Esophagus muscularis mucosa (tissue), 4 donors: ENCODE results near the gene GJB3. TPM values are rescaled to one million over a fixed set of nuclear protein-coding genes. Genes with fewer than 3 reads are reported as not detected.
"Not testable (repeated sequence)": the region's sequence is repeated elsewhere in the genome, so short reads cannot be mapped to it uniquely, and the experiment has no call there.

Experiments
- DNase-seq: peaks from one replicate; pipeline ENCODE4 v3.0.0-alpha.2; 2017; ENCODE audit errors: extremely low spot score
- H3K27ac ChIP-seq, 4 donors: fragments of 200-600 bp; sonication (generic); replicated peaks in 1 of 4; 1 replicate in 3 of 4; 2 replicates in 1 of 4; pipeline ENCODE4 v1.5.1; 2016 to 2019; ENCODE audit warnings: mild to moderate bottlenecking in 1 of 4
- H3K27me3 ChIP-seq, 4 donors: fragments of 200-600 bp; sonication (generic); one replicate each; pipeline versions ENCODE4 v1.5.1 to v1.6.0; 2016 to 2019
- H3K36me3 ChIP-seq, 4 donors: fragments of 200-600 bp; sonication (generic); one replicate each; pipeline ENCODE4 v1.5.1; 2016 to 2019
- H3K4me1 ChIP-seq, 4 donors: fragments of 200-600 bp; sonication (generic); one replicate each; pipeline ENCODE4 v1.5.1; 2016 to 2019
- H3K4me3 ChIP-seq, 4 donors: fragments of 200-600 bp; sonication (generic); 1 replicate in 2 of 4; 2 replicates in 2 of 4; pipeline ENCODE4 v1.5.1; 2016 to 2019; ENCODE audit warnings: mild to moderate bottlenecking in 4 of 4, moderate library complexity in 1 of 4
- H3K9me3 ChIP-seq, 4 donors: fragments of 200-600 bp; sonication (generic); 1 replicate in 3 of 4; 2 replicates in 1 of 4; pipeline ENCODE4 v1.5.1; 2016 to 2019
- EP300 ChIP-seq: sonication (generic); formaldehyde crosslinking; IDR thresholded peaks from one replicate; pipeline ENCODE4 v1.6.1; 2017; ENCODE audit warnings: antibody characterized with exemption
- POLR2A ChIP-seq: fragments of 450-650 bp; IDR thresholded peaks from one replicate; pipeline ENCODE4 v1.6.1; 2017; ENCODE audit warnings: antibody characterized with exemption, moderate library complexity, mild to moderate bottlenecking, low read depth
- POLR2AphosphoS5 ChIP-seq, 2 donors: sonication (generic); formaldehyde crosslinking; IDR thresholded peaks; one replicate each; pipeline ENCODE4 v1.6.1; 2017; ENCODE audit warnings: antibody characterized with exemption in 2 of 2
- WGBS: methylation state at CpG from one replicate; pipeline ENCODE4 v1.1.5; 2018; 5-methylcytosine and 5-hydroxymethylcytosine counted together
- intact Hi-C: fragments of 100-400 bp; cut with DNase I; formaldehyde crosslinking; loops from one replicate; pipeline ENCODE4 v1.15.1; 2023
- total RNA-seq, 4 donors: library from RNA; depleted of rRNA; stranded (reverse); fragments of >200 nt; gene quantifications; one replicate each; pipeline versions ENCODE4 v1.1.0 to v1.2.1, GENCODE V29; 2016
- TF ChIP-seq, protein P1 (sequence below), 3 experiments: fragments of 200-600 bp in 2 of 3; fragments of 450-650 bp in 1 of 3; sonication (generic) in 2 of 3; IDR thresholded peaks; one replicate each; pipeline ENCODE4 v1.5.1; 2017 to 2019; ENCODE audit warnings: antibody characterized with exemption in 3 of 3, mild to moderate bottlenecking in 2 of 3, moderate library complexity in 1 of 3

Gene GJB3
- total RNA-seq, 4 donors from 2014 or later: not detected

DNA sequence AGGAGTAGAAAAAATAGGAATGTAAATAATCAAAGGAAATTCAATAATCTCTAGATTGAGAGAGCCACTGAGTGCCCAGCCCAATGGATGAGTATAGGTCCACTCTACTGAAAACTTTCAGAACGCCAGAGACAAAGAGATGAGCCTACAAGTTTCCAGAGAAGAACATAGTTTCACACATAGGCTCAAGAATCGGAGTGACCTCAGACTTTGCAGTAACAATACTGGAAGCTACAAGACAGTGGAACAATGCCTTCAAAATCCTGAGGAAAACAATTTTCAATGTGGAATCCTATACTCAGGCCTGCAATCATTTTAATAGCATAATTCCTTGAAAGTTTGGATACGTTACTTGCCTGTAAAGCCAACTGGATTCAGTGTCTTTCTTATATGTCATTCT lies 22.8 kb downstream of the GJB3 start:
- WGBS: 99% methylated on average over 3 of the region's 3 CpGs
- intact Hi-C loops: no loop called here
- Histone ChIP-seq H3K27ac (no peak overlapping the region), H3K4me3 (no peak overlapping the region), H3K9me3 (peaks cover 0 to 9% (median 0%) of the 10 kb centered on the region in 4 donors), H3K27me3 (no peaks in the 10 kb centered on the region), H3K36me3 (no peaks in the 10 kb centered on the region), H3K4me1 (no peaks in the 10 kb centered on the region)
- peak; percentile 24 for DNase-seq
- TF ChIP-seq EP300: no peak
- TF ChIP-seq, protein P1, sequence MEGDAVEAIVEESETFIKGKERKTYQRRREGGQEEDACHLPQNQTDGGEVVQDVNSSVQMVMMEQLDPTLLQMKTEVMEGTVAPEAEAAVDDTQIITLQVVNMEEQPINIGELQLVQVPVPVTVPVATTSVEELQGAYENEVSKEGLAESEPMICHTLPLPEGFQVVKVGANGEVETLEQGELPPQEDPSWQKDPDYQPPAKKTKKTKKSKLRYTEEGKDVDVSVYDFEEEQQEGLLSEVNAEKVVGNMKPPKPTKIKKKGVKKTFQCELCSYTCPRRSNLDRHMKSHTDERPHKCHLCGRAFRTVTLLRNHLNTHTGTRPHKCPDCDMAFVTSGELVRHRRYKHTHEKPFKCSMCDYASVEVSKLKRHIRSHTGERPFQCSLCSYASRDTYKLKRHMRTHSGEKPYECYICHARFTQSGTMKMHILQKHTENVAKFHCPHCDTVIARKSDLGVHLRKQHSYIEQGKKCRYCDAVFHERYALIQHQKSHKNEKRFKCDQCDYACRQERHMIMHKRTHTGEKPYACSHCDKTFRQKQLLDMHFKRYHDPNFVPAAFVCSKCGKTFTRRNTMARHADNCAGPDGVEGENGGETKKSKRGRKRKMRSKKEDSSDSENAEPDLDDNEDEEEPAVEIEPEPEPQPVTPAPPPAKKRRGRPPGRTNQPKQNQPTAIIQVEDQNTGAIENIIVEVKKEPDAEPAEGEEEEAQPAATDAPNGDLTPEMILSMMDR (IDR thresholded peaks at IDR 0.05): no peak
- no peak for TF ChIP-seq POLR2A
- TF ChIP-seq POLR2AphosphoS5 (IDR thresholded peaks at IDR 0.05): no peak

DNA sequence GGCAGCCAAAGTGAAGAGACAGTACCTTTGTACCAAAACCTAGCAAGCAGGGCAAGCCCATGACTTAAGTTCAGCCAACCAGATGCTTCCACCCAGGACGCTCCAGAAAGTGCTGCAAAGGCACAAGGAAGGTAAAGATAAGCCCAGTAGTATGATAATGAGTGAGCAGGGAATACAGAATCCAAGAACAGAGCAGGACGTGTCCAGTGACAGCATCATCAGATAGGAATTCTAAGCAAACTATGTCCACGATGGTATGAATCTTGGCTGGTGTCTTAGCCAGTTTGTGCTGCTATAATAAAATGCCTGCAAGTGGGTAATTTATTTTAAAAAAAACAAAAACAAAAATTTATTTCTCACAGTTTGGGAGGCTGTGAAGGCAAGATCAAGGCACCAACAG lies 25.4 kb downstream of the GJB3 start:
- TF ChIP-seq, protein P1 (IDR thresholded peaks at IDR 0.05): no peak
- intact Hi-C loops: no loop called here
- Histone ChIP-seq H3K27ac (no peak overlapping the region), H3K9me3 (peaks cover 0 to 9% (median 0%) of the 10 kb centered on the region in 4 donors), H3K4me3 (no peak overlapping the region), H3K36me3 (no peaks in the 10 kb centered on the region), H3K4me1 (no peaks in the 10 kb centered on the region), H3K27me3 (no peaks in the 10 kb centered on the region)
- 61% methylated on average over 3 of the region's 3 CpGs for WGBS
- peak; percentile 50 for DNase-seq

GRCh38 chr1:34808051-34808810 lies 27.2 kb downstream of the GJB3 start:
- no peaks in the 10 kb centered on the region for H3K4me1 ChIP-seq
- 72% methylated on average over 7 of the region's 9 CpGs for WGBS
- no peaks in the 10 kb centered on the region for H3K27me3 ChIP-seq
- intact Hi-C loops: no loop called here
- no peak overlapping the region for H3K4me3 ChIP-seq
- peak; percentile 86 for DNase-seq
- no peaks in the 10 kb centered on the region for H3K36me3 ChIP-seq
- H3K9me3 ChIP-seq: peaks cover 0 to 9% (median 0%) of the 10 kb centered on the region in 4 donors
- TF ChIP-seq, protein P1 (IDR thresholded peaks at IDR 0.05): no peak
- TF ChIP-seq POLR2AphosphoS5 (IDR thresholded peaks at IDR 0.05) (no peak), POLR2A (no peak), EP300 (no peak)
- no peak overlapping the region for H3K27ac ChIP-seq

GRCh38 chr1:34810781-34811180 lies 29.8 kb downstream of the GJB3 start:
- H3K4me3 ChIP-seq, H3K27ac ChIP-seq, intact Hi-C loops, DNase-seq, H3K4me1 ChIP-seq, H3K27me3 ChIP-seq, H3K36me3 ChIP-seq, H3K9me3 ChIP-seq: not testable (repeated sequence)
- 97% methylated on average over 3 of the region's 3 CpGs for WGBS

- no peak for DNase-seq
- H3K27me3 ChIP-seq: no peaks in the 10 kb centered on the region
- TF ChIP-seq, protein P1 (IDR thresholded peaks at IDR 0.05): no peak
- TF ChIP-seq POLR2AphosphoS5 (IDR thresholded peaks at IDR 0.05) (no peak), EP300 (no peak), POLR2A (no peak)
- no peaks in the 10 kb centered on the region for H3K9me3 ChIP-seq
- no peaks in the 10 kb centered on the region for H3K36me3 ChIP-seq
- H3K4me1 ChIP-seq: no peaks in the 10 kb centered on the region
- no peak overlapping the region for H3K27ac ChIP-seq
- intact Hi-C loops: no loop called here
- H3K4me3 ChIP-seq: no peak overlapping the region
These were observed 35.3 kb downstream of the GJB3 start for GRCh38 chr1:34816332-34816731.
